Loucy (cell line): ENCODE data around the gene USP11.

Source experiments
- EZH2phosphoT487 ChIP-seq: fragments of 200-600 bp; IDR thresholded peaks from 2 replicates; pipeline ENCODE4 v1.6.1; 2018; ENCODE audit warnings: antibody characterized with exemption, mild to moderate bottlenecking, moderate library complexity, borderline replicate concordance
- TF ChIP-seq, protein P1 (sequence below): fragments of 200-600 bp; sonication (generic); conservative IDR thresholded peaks from 2 replicates; pipeline ENCODE4 v1.5.1; 2014; ENCODE audit warnings: mild to moderate bottlenecking, antibody characterized with exemption, low read length

DNA sequence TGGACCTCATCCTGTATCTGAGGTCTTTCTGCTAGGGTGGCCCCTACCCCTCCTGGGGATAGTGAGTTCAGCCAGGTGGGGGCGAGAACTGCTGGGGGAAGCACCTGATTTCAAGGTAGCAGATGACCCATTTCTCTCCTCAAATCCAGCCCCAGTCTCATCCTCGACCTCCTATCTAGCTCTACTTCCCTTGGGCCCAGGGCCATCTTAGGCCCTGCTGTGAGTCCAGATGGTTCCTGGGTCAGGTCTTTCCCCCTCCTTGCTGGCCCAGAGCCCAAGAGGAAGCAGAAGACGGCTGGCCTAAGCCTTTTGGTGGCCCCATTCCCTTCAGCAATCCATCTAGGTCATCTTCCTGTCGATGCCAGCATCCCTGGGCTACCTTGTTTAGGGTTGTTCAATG, 11.1 kb upstream of the USP11 start:
- TF ChIP-seq, protein P1, sequence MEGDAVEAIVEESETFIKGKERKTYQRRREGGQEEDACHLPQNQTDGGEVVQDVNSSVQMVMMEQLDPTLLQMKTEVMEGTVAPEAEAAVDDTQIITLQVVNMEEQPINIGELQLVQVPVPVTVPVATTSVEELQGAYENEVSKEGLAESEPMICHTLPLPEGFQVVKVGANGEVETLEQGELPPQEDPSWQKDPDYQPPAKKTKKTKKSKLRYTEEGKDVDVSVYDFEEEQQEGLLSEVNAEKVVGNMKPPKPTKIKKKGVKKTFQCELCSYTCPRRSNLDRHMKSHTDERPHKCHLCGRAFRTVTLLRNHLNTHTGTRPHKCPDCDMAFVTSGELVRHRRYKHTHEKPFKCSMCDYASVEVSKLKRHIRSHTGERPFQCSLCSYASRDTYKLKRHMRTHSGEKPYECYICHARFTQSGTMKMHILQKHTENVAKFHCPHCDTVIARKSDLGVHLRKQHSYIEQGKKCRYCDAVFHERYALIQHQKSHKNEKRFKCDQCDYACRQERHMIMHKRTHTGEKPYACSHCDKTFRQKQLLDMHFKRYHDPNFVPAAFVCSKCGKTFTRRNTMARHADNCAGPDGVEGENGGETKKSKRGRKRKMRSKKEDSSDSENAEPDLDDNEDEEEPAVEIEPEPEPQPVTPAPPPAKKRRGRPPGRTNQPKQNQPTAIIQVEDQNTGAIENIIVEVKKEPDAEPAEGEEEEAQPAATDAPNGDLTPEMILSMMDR, result no peak
- no peak for TF ChIP-seq EZH2phosphoT487
